ENCODE results near the gene ARRB1.
A peak's percentile ranks its signal among the peaks of the same experiment; 100 is the strongest.
"Not testable (repeated sequence)": the region's sequence is repeated elsewhere in the genome, so short reads cannot be mapped to it uniquely, and the experiment has no call there.

The ARRB1 gene

DNA sequence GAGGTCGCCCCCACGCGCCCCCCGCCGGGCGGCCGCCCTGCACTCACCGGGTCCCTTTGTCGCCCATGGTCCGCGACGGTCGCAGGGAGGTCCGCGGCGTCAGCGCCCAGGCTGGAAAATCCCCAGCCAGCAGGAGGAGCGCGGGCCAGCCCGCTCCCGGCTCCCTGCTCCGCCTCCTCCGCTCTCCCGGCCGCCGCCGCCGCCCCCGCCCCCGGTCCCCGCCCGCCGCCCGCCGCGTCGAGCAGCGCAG is at the start of gene ARRB1:
Gene ARRB1 (minus strand): TSS at position 121 of the 250 bp plus-strand sequence. CDS start 54 bp downstream, at position 67.
- no peak for DNase-seq

DNA sequence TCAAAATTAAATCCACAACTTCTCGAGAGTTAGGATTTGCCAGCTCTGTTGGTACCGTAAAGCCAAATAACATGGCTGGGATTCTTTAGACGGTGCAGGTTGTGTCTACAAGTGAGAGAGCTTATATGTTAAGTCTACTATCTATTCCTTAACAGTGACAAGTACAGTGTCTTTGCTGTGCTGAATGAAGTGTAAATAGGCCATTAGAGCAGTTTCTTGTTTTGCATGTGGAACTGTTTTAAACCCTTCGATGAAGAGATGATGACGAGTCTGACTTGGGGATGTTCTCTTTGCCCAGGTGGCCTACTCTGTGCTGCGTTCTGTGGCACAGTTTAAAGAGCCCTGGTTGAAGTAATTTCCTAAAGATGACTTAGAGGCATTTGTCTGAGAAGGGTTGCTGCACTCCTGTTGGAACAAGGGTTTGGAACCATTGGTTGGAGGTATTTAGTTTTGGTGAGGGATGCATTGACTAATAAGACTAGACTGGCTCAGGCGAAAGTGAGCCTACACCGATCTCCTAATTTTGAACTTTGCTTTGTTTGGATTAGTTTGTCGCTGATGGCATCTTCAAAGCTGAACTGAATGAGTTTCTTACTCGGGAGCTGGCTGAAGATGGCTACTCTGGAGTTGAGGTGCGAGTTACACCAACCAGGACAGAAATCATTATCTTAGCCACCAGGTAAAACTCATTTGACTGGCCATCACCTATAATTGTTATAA is 48.8 kb upstream of the ARRB1 start:
- DNase-seq = no peak

DNA sequence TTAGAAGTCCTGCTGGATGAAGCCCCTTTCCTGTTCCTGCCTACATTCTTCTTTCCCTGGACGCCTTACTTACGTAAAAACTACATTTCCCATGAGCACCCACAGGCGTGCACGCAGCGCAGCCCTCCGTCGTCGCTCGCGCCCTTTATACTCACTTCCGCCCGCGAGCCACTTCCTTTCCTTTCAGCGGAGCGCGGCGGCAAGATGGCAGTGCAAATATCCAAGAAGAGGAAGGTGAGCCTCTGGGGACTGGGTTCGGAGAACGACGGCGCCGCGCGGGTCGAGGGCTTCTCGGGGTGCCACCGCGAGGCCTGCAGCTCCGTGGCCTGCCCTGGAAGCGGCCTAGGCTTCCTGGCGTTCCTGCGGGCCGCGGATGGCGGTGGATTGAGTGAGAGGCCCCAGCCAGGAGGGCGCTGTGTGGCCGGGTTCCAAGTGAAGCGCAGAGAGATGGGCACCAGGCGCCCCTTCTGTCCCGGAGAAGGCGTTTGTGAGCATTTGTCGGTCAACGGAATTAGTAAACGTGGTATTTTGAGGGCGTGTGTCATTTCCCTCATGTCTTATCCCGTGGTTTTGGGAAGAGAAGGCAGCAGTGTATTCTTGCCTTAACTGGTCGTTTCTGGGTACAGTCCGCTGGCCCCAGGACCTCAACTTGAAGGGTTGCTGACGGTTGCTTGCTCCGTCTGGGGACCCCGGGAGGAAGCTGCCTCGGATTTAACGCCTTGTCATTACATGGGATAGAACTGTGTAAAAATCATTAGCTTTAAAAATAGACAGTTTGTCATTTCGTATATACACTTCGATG is 48.1 kb upstream of the ARRB1 start, which contains the start of gene RPS3:
Gene RPS3 (plus strand): TSS at position 175 of the 802 bp plus-strand sequence. CDS start 30 bp downstream, at position 205.
- peak; percentile 89 for DNase-seq

DNA sequence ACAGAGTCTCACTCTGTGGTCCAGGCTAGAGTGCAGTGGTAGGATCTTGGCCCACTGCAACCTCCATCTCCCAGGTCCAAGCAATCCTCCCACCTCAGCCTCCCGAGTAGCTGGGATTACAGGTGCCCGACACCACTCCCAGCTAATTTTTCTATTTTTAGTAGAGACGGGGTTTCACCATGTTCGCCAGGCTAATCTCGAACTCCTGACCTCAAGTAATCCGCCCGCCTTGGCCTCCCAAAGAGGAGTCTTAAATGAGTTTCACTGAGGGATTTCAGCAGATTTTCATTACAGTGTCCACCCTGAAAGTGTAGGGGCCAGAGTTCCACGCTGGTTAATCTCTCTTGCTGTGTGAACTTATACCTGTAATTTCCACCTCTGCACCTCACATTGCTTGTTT is 47.4 kb upstream of the ARRB1 start:
- DNase-seq = no peak

DNA sequence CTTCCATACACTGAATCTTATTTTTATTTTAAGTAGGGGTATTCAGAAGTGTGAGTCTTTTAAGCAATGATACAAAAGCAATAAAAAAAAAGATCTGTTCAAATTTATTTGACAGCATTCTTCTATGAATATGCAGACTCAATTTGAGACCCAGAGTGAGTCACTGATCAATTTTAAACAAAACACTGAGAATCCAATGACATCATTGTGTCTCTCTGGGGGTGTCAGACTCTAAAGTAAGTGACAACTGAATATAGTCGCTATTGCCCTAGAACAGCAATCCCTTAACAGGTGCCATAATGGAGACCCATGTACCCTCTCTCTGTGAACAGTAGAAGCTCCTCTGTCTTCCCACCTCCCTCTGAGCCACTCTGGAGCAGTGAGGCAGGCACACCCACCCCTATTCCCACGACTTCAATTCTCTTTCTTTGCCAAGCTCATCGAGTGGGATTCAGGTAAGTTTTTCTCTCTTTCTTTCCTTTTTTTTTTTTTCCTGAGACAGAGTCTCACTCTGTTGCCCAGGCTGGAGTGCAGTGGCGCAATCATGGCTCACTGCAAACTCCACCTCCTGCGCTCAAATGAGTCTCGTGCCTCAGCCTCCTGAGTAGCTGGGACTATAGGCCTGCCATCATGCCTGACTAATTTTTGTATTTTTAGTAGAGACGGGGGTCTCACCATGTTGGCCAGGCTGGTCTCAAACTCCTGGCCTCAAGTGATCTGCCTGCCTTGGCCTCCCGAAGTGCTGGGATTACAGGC is 42.8 kb upstream of the ARRB1 start:
- no peak for DNase-seq

DNA sequence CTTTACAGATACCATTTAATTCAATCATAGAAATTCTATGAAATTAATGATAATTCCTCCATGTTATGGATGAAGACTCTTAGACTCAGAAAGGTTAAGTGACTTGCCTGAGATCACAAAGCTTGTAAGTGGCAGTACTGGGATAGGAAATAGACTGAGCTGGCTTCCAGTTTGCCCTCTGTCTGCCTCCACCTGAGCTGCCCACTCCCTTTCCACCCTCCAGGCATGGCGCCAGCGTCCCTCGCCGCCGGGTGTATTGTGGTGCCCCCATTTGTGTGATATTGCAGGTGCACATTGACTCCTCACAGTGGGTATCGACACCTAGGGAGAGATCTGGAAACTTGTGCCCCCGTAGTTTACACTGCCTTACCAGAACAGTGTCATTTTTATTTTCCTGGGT is 38.5 kb upstream of the ARRB1 start:
- no peak for DNase-seq

DNA sequence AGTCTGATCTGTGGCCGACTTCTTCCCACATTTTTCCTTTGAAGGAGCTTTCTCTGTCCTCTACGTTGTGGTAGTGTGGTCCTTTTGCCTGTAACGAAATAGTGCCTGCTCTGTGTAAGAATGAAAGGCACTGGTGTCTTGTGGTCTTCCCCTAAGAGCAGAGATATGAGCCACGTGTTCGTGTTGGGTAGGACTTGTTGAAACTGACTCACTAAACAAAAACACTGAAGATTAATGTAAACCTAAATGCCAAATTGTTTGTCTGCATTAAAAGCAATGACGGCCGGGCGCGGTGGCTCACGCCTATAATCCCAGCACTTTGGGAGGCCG is 37.8 kb upstream of the ARRB1 start:
- no peak for DNase-seq

DNA sequence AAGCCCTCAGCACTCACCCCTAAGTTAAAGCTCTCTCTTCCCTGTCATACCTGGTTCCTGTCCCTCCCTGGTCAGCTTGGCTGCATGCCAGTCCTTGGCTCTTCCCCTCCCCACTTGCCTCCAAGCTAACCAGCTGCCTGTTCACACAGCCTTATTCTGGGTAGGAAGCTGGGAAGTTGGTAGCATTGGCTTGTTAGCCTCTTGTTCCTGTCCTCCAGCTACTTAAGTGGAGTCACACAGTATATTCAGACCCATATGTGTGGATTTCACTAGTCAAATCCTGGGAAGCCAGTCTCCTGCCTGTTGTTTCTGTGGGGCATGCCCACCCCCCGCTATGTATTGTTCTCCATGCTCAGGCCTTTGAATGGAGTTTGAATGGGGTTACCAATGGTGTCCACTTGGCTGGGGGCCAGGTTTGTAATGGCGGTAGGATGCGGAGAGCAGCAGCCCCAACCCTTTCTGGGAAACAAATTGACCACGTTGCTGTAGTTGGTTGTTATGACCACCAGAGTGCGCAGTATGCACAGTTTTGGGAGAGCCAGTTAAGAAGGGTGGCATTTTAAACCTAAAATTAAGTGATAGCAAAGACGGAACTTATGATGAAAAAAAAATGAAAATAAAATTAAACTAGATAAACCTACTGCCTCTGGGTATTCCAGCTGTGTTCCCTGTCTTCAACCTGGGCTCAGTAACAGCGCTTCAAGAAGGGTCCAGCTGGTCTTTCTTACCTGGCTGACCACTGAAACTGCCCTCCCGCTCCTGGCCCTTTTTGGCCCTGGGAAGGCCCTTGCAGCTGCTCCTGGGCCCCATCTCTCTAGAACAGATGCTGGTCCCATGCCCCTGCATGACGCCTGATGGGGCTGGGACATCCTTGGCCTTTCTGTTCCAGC is 37.2 kb upstream of the ARRB1 start:
- DNase-seq = peak; percentile 74

DNA sequence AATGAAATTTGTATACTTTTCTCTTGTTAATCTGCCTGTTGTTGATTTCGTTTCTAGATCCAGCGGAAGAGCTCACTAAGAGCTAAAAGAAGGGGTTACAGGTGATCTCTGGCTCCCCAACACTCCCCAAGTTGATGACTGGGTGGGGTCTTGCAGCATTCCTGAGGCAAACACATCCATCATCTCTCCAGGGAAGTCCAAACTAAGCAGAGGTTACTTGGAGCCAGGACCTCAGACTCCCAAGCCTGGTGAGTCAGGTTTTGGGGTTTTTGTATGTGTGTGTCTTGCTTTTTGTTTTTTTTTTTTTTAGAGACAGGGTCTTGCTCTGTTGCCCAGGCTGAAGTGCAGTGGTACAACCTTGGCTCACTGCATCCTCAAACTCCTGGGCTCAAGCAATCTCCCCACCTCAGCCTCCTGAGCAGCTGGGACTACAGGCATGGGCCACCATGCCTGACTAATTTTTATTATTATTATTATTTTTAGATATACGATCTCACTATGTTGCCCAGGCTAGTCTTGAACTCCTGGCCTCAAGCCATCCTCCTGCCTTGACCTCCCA is 36.4 kb upstream of the ARRB1 start:
- DNase-seq = no peak

DNA sequence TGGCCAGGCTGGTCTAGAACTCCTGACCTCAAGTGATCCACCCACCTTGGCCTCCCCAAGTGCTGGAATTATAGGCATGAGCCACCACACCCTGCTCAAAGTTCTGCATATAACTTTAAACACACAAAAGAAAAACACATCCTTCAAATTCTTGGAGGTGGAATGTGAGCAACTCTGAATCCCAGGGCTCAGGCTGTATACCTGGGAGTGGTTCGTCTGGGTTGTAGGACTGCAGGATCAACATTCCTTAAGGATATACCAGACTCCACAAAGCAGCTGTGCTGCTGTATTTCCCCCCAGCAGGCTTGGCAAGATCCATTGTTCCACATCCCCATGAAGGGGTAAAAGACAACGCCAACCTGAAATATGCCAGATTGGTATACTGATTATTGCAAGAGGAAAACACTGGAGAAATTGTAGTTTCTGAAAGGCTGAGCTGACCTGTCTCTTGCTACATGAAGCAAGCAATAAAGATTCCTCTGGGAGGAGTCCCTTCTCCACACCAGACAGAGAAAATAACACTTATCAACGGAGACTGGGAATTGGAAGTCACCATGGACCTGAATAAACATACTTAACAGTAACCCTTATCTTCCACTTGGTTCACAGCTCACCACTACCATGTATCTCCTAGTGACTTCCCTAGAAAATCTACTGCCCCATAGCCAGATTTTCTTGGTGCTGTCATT is 35.6 kb upstream of the ARRB1 start:
- no peak for DNase-seq

DNA sequence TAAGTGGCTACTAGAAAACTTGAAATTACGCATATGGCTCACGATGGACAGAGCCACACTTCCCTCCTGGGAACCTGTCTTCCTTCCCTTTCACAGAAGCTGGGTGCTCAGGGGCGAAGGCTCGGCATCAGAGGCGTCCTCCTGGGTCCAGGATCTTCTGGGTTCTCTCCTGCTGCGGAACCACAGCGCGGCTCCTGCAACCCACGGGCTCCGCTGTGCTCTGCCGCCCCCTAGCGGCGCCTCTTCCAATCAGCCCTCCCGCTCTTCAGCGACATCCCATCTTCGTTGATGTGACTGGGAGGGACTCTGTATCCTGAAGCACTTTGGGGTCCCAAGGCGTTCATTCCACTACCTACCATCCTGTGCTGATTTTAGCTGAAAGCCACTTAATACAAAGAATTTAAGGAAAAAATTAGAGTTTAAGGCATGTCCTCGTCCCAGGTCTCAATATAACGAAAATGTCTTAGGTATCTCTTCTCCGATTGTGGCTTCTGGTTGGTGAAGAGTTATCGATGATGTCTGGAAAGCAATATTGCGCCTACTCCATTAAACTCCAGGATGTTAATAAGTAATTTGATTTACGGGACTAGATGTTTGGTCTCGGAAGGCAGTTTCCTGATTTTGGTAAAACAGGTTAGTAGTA is 33.1 kb upstream of the ARRB1 start:
- peak; percentile 80 for DNase-seq

DNA sequence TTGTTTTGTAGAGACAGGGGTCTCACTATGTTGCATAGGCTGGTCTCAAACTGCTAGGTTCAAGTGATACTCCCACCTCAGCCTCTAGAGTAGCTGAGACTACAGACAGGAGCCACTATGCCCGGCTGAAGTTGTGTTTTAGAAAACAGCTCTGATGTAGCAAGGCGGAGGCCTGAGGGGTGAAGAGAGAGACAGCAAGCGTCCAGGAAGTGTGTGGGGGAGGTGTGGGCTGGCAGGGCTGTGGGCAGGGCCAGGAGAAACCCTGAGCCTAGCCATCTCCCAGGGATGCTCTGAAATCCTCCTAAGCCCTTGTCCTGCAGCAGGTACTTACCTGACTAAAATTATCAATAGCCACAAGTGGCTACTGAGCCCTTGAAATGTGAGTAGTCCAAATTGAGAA is 31.8 kb upstream of the ARRB1 start:
- DNase-seq = peak; percentile 32

DNA sequence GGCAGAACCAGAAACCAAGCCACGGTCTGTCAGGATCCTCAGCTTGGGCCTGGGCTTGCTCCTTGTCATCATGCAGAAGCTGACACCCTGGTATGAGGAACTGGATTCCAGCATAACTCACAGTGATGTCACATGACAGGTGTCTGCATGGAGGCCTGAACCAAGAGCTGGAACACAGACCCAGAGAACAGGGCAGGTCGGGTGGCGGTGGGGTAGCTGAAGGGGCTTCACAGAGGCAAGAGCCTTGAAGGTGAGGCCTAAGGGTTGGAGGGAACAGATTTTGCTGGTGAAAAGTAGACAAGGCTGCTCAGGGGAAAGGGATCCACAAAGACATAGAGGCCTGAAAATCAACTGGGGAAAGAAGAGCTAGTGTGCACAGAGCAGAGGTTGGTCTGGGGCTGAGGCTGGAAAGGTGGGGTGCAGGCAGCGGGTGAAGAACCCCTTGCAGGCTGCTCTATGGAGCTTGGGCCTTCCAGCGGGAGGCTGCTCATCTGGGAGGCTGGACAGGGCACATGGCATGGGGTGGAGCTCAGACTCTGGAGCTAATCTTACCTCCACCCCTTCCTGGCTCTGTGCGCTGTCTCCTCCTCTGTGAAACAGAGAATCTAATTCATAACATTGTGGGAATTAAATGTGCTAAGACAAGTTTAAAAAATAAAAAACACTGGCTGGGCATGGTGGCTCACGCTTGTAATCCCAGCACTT is 29.4 kb upstream of the ARRB1 start:
- no peak for DNase-seq

DNA sequence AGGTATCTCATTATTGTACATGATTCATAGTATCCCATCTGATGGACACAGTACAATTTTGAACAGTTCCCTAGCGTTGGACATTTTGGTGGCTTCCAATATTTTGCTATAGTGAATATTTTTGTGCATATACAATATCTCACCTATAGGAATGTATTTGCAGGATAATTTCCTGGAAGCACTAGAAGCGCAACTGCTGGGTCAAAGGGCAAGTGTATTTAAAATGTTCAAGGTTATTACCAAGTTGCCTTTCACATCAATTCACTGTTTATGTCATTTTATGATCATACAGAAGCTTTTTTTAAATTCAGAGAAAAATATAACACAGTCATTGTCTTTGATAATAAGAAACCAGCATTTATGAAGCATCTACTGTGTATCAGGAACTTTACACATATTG is 28.8 kb upstream of the ARRB1 start:
- DNase-seq = no peak

DNA sequence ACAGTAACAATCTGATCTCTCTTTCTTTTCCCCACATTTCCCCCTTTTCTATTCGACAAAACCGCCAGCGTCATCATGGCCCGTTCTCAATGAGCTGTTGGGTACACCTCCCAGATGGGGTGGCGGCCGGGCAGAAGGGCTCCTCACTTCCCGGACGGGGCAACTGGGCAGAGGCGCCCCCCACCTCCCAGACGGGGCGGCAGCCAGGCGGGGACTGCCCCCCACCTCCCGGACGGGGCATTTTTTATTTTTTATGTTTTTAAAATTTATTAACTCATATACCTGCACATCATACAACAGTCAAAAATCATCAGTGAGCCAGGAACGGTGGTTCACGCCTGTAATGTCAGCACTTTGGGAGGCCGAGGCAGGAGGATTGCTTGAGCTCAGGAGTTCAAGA is 27.3 kb upstream of the ARRB1 start:
- DNase-seq = not testable (repeated sequence)

DNA sequence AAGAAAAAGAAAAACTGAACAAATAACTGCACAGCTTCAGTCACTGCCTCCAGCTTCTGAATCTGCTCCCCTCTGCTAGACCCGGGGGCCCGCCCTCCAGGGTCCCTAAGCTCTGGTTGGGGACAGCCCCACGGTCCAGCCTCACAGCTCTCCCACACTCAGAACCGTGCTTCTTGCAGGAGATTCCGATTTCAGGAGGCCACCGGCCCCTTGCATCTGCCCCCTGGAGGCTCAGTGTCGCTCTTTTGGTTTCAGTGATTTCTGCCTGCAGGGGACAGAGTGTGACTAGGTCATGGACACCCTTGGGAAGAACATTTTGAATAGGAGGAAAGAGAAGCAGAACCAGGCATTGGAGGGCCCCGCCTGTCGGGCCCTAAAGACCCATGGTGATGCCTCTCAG is 24.7 kb upstream of the ARRB1 start:
- DNase-seq = no peak

DNA sequence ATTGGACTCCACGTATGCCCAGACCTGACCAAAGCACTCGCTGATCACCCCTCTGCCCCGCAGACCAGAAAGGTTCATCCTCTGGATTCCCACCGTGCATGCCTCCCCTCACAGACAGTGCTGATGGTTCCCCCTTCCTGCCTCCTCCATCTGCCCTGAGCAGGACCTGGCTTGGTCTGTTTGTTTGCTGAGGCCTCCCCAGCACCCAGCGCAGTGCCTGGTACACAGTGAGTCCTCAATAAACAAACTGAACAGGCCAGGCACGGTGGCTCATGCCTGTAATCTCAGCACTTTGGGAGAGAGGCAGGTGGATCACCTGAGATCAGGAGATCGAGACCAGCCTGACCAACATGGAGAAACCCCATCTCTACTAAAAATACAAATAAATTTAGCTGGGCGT is 24.2 kb upstream of the ARRB1 start:
- no peak for DNase-seq

DNA sequence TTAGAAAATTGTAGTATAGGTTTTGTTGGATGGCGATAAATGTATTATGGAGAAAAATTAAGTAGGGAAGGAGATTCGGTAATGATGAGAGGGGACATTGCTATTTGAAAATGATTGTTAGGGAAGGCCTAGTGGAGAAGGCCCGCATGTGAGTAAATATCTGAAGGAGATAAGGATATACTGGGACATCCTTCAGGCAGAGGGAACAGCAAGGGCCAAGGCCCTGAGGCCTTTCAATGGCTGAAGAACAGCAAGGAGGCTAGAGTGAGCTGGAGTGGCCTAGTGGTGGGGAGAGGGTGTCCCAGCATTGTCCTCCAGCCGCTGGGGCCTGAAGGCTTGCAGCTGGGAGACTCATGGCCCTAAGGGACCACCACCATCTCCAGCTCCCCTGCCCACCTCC is 23.2 kb upstream of the ARRB1 start:
- DNase-seq = no peak

DNA sequence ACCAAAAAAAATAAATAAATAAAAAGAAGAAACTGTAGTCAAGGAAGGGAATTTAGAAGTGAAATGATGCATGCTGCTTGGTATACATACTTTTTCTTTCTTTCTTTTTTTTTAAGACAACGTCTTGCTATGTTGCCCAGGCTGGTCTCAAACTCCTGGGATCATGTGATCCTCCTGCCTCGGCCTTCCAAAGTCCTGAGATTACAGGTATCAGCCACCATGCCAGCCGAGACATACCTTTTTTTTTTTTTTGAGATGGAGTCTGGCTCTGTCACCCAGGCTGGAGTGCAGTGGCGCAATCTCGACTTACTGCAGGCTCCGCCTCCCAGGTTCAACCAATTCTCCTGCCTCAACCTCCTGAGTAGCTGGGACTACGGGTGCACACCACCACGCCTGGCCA is 21.7 kb upstream of the ARRB1 start:
- DNase-seq = no peak

DNA sequence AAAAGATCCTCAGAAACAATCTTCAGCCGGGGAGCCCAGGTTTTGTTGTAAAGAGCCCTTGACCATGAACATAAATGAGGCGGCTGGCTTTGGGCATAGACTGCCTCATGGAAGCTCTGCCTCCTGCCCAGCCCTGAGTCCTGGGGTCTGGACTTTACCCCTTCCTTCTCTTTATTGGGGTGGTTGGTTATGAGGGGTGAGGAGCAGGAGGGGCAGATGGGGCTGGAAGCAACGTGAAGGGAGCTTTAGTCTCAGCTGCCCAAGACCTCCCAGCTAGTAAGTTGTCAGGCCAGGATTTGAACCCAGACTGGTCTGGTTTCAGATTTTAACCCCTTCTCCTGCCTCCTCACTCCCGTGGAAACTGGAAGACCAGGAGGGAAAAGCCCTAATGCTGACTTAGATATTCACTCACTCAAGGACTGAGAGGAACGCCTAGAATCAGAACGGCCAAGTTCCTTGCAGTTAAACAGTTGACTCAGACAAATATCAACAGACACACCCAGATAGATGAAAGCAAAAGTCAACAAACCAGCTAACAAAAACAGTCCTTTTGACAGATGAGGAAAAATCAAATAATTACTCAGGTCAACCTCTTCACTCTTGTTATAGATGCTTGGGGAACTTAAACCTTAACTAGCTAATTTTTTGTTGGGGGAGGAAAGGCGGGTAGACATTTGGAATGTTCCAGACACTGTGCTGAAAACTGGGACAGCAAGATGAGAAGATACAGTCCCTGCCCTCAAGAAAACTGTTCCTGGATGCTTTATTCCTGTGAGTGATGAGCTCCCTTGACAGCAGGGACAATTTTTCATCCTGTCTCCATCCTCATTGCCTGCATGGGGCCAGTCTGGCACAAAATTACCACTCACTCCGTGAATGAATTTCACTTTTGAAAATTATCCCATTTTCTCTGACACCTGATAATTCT is 20.8 kb upstream of the ARRB1 start:
- DNase-seq = no peak
